C4-2B (cell line): ENCODE measurements around the gene LIX1L.

Source experiments
- H3K27ac ChIP-seq: fragments of 450-650 bp; 2 replicates; pipeline ENCODE4 v1.5.1; 2017
- CTCF ChIP-seq: fragments of 450-650 bp; conservative IDR thresholded peaks from 2 replicates; pipeline ENCODE4 v1.5.1; 2017; ENCODE audit warnings: mild to moderate bottlenecking
- ZFX ChIP-seq: fragments of 450-650 bp; IDR thresholded peaks from 2 replicates; pipeline ENCODE4 v1.6.1; 2017

The LIX1L gene

GRCh38 chr1:145953861-145954260, 4.0 kb downstream of the LIX1L start:
- H3K27ac ChIP-seq = no peak overlapping the region
- no peak for TF ChIP-seq CTCF
- no peak for TF ChIP-seq ZFX

GRCh38 chr1:145952903-145953302, 4.9 kb downstream of the LIX1L start:
- TF ChIP-seq ZFX (no peak), CTCF (no peak)
- no peak overlapping the region for H3K27ac ChIP-seq

GRCh38 chr1:145951526-145951925, 6.3 kb downstream of the LIX1L start:
- H3K27ac ChIP-seq = no peak overlapping the region
- TF ChIP-seq CTCF (no peak), ZFX (no peak)

- H3K27ac ChIP-seq = no peak overlapping the region
Observed at GRCh38 chr1:145949219-145949618, 8.6 kb downstream of the LIX1L start.

GRCh38 chr1:145947551-145947950, 10.3 kb downstream of the LIX1L start:
- no peak for TF ChIP-seq CTCF
- no peak for TF ChIP-seq ZFX
- no peak overlapping the region for H3K27ac ChIP-seq

More at GRCh38 chr1:145949219-145949618, 8.6 kb downstream of the LIX1L start:
- TF ChIP-seq ZFX (no peak), CTCF (no peak)

GRCh38 chr1:145946477-145946986, 11.3 kb downstream of the LIX1L start:
- TF ChIP-seq ZFX (no peak), CTCF (no peak)
- no peak overlapping the region for H3K27ac ChIP-seq

- no peak overlapping the region for H3K27ac ChIP-seq
Observed at GRCh38 chr1:145944532-145944931, 13.3 kb downstream of the LIX1L start.

More at GRCh38 chr1:145944532-145944931, 13.3 kb downstream of the LIX1L start:
- TF ChIP-seq ZFX = no peak
- TF ChIP-seq CTCF = no peak
